Smooth muscle cell (in vitro differentiated cells): ENCODE measurements around the gene SERPINI1. TPM values are rescaled to one million over a fixed set of nuclear protein-coding genes. Genes with fewer than 3 reads are reported as not detected.

Experiments used
- DNase-seq: peaks from one replicate; lab custom pipeline; 2025; ENCODE audit not compliant: unreplicated experiment; lab: John Stamatoyannopoulos, UW
- H2AFZ ChIP-seq: fragments of 200-600 bp; sonication (generic); 2 replicates; pipeline ENCODE4 v1.6.0; 2016; ENCODE audit warnings: antibody characterized with exemption, low read depth, mild to moderate bottlenecking
- H3F3A ChIP-seq: fragments of 200-600 bp; sonication (generic); 2 replicates; pipeline ENCODE4 v1.6.0; 2017; ENCODE audit warnings: antibody characterized with exemption, low read depth
- H3K27ac ChIP-seq: fragments of 200-600 bp; sonication (generic); 2 replicates; pipeline ENCODE4 v1.5.1; 2016; ENCODE audit warnings: low read depth, mild to moderate bottlenecking
- H3K27me3 ChIP-seq: fragments of 200-600 bp; sonication (generic); 2 replicates; pipeline ENCODE4 v1.6.1; 2016; ENCODE audit warnings: low read depth, mild to moderate bottlenecking
- H3K36me3 ChIP-seq: fragments of 200-600 bp; sonication (generic); 2 replicates; pipeline ENCODE4 v1.5.1; 2016; ENCODE audit warnings: low read depth
- H3K4me1 ChIP-seq: fragments of 200-600 bp; sonication (generic); 2 replicates; pipeline ENCODE4 v1.5.1; 2016; ENCODE audit warnings: low read depth
- H3K4me2 ChIP-seq: fragments of 200-600 bp; sonication (generic); 2 replicates; pipeline ENCODE4 v1.6.0; 2016; ENCODE audit warnings: mild to moderate bottlenecking
- H3K4me3 ChIP-seq: fragments of 200-600 bp; sonication (generic); 2 replicates; pipeline ENCODE4 v1.5.1; 2016; ENCODE audit warnings: mild to moderate bottlenecking
- H3K79me2 ChIP-seq: fragments of 200-600 bp; sonication (generic); 2 replicates; pipeline ENCODE4 v1.6.0; 2016; ENCODE audit warnings: low read depth, mild to moderate bottlenecking
- H3K9ac ChIP-seq: fragments of 200-600 bp; sonication (generic); 2 replicates; pipeline ENCODE4 v1.6.0; 2016; ENCODE audit warnings: low read depth
- H3K9me3 ChIP-seq: fragments of 200-600 bp; sonication (generic); replicated peaks from 2 replicates; pipeline ENCODE4 v1.5.1; 2016; ENCODE audit warnings: low read depth
- H4K20me1 ChIP-seq: fragments of 200-600 bp; sonication (generic); 2 replicates; pipeline ENCODE4 v1.6.0; 2016; ENCODE audit warnings: low read depth
- polyA plus RNA-seq: library from polyadenylated mRNA; unstranded; fragments of >200 nt; fragmentation: Nextera tagmentation; extraction: Ambion mirVana; gene quantifications from 2 replicates; pipeline ENCODE4 v1.2.1, GENCODE V29; 2016
- small RNA-seq: library from RNA; depleted of rRNA; stranded (forward); fragments of <200 nt; gene quantifications from one replicate; pipeline ENCODE3, GENCODE V24; 2014
- total RNA-seq: library from RNA; depleted of rRNA; stranded (reverse); fragments of >200 nt; gene quantifications from 2 replicates; pipeline ENCODE4 v1.2.3, GENCODE V29; 2014
- TF ChIP-seq, protein P1 (sequence below): fragments of 200-600 bp; sonication (generic); IDR thresholded peaks from 2 replicates; pipeline ENCODE4 v1.5.1; 2017; ENCODE audit warnings: borderline replicate concordance, mild to moderate bottlenecking, antibody characterized with exemption; ENCODE audit not compliant: insufficient read depth, poor library complexity, severe bottlenecking

Gene SERPINI1
- total and polyA plus RNA-seq, 2 experiments from 2014 or later = 40.5 to 54.9 TPM

DNA sequence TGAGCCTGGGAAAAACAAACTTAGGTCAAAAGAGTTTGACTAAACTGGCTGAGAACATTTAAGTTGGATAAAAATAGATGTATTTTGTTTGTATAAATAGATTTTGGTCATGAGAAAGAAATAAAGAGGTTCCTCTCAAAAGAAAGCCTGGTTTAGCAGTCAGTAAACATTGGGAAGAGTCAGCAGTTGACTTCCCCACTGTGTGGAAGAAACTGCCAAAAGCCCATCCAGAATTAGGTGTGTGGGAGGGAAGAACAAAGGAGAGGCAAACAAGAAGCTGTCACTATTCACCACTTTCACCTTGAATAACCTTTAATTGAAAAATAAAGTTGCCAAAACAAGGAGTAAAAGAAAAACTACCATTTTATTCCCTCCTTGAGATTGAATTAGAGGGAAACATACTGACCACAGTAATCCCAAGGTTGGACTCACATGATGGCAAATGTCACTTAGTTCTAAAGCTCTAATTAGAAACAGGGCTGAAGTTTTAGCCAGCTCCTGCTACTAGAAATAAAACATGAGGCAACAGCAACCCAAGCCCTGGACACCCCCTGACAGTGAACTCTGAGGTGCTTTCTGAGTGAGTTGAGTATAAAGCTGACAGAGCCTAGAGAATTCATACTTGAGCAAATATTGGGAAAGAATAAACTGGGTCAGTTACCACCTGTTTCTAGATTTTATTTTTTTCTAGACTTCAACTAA is 139.3 kb downstream of the SERPINI1 start:
- H3K4me2 ChIP-seq = no peak overlapping the region
- H3K4me3 ChIP-seq = no peak overlapping the region
- H4K20me1 ChIP-seq = no peaks in the 10 kb centered on the region
- no peaks in the 10 kb centered on the region for H3K36me3 ChIP-seq
- no peak for DNase-seq
- H3K27ac ChIP-seq = no peak overlapping the region
- no peaks in the 10 kb centered on the region for H3K79me2 ChIP-seq
- TF ChIP-seq, protein P1, sequence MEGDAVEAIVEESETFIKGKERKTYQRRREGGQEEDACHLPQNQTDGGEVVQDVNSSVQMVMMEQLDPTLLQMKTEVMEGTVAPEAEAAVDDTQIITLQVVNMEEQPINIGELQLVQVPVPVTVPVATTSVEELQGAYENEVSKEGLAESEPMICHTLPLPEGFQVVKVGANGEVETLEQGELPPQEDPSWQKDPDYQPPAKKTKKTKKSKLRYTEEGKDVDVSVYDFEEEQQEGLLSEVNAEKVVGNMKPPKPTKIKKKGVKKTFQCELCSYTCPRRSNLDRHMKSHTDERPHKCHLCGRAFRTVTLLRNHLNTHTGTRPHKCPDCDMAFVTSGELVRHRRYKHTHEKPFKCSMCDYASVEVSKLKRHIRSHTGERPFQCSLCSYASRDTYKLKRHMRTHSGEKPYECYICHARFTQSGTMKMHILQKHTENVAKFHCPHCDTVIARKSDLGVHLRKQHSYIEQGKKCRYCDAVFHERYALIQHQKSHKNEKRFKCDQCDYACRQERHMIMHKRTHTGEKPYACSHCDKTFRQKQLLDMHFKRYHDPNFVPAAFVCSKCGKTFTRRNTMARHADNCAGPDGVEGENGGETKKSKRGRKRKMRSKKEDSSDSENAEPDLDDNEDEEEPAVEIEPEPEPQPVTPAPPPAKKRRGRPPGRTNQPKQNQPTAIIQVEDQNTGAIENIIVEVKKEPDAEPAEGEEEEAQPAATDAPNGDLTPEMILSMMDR = no peak
- H2AFZ ChIP-seq = no peak overlapping the region
- H3F3A ChIP-seq = no peaks in the 10 kb centered on the region
- H3K9me3 ChIP-seq = no peaks in the 10 kb centered on the region
- no peaks in the 10 kb centered on the region for H3K4me1 ChIP-seq
- H3K27me3 ChIP-seq = no peaks in the 10 kb centered on the region
- no peak overlapping the region for H3K9ac ChIP-seq

Small RNA genes lying within 50 kb of the gene (small RNA-seq; reads per million reads assigned to genes)
- gene HMGN1P8 = not detected

Other genes starting within 250 kb of the SERPINI1 start
- 0.09 TPM in 1 of 2 replicates, not detected in the other for gene WDR49, start 81.8 kb upstream of the SERPINI1 start, total RNA-seq
- gene WDR49, start 81.8 kb upstream of the SERPINI1 start, polyA plus RNA-seq = 0.14 TPM in 1 of 2 replicates, not detected in the other
- 75.6 and 89.5 TPM in 2 replicates for gene PDCD10, start 829 bp upstream of the SERPINI1 start, total RNA-seq
- 41.8 and 47.4 TPM in 2 replicates for gene PDCD10, start 829 bp upstream of the SERPINI1 start, polyA plus RNA-seq